ENCODE results near the gene SEMA6A.

Gene SEMA6A

DNA sequence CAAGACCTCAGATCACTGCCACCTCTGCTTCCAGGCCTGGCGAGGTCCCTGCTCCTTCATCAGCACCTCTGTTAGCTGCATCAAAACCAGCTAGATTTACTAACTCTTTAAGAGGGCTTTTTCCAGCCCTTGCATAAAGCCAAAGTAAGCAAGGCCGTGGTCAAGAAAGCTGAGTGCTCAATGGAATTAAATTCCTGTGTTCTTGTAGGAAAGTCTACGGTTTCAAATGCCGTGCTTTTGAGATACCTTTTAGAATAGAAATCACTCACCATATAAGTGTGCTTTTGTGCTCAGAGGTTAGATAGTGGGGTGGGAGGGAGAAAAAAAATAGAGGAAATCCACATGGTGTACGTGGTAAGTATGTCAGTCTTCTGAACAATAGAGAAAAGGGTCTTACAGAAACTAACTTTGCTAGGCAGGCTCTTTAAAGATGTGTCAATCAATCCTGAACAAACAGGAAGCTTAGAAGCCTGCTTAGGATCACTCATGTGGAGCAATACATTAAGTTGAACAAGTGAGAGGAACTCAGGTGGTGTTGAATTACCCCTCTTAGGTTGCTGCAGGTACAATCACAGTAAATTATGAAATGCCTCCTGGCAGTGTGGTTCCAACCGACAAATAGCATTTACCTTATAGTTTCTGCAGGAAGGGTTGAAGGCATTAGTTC, 79.7 kb downstream of the SEMA6A start:
- no peak for DNase-seq (ENCODE audit: low read depth, low spot score)

- DNase-seq (ENCODE audit: low read depth, low spot score), result no peak
Observed at GRCh38 chr5:116492776-116493175, 81.8 kb downstream of the SEMA6A start.

- DNase-seq (ENCODE audit: low read depth, low spot score), result no peak
Observed at GRCh38 chr5:116492016-116492623, 82.5 kb downstream of the SEMA6A start.

- no peak for DNase-seq (ENCODE audit: low read depth, low spot score)
Observed at GRCh38 chr5:116488356-116489041, 86.1 kb downstream of the SEMA6A start.

- DNase-seq (ENCODE audit: low read depth, low spot score), result no peak
Observed at GRCh38 chr5:116487045-116487444, 87.6 kb downstream of the SEMA6A start.

- no peak for DNase-seq (ENCODE audit: low read depth, low spot score)
Observed at GRCh38 chr5:116486588-116486987, 88.0 kb downstream of the SEMA6A start.

DNA sequence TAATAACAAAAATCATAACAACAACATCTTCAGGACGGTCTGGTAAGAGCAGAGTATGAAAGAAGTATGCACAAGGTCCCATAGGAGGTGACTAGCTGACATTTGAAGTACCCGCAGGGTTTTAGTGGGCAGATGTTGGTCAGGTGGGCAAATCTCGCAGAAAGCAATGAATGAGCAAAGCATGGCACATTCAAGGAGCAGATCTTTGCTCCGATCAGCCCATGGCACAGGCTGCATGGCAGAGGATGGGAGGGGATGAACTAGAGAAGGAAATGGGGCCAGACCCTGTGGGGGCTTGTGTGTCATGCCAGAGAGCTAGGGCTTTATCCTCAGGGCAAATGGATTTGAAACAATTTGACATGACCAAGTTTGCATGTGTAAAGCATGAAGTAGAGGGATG, 90.0 kb downstream of the SEMA6A start:
- no peak for DNase-seq (ENCODE audit: low read depth, low spot score)

- DNase-seq (ENCODE audit: low read depth, low spot score), result no peak
Observed at GRCh38 chr5:116482394-116482793, 92.2 kb downstream of the SEMA6A start.

- DNase-seq (ENCODE audit: low read depth, low spot score), result no peak
Observed at GRCh38 chr5:116480894-116481510, 93.6 kb downstream of the SEMA6A start.

DNA sequence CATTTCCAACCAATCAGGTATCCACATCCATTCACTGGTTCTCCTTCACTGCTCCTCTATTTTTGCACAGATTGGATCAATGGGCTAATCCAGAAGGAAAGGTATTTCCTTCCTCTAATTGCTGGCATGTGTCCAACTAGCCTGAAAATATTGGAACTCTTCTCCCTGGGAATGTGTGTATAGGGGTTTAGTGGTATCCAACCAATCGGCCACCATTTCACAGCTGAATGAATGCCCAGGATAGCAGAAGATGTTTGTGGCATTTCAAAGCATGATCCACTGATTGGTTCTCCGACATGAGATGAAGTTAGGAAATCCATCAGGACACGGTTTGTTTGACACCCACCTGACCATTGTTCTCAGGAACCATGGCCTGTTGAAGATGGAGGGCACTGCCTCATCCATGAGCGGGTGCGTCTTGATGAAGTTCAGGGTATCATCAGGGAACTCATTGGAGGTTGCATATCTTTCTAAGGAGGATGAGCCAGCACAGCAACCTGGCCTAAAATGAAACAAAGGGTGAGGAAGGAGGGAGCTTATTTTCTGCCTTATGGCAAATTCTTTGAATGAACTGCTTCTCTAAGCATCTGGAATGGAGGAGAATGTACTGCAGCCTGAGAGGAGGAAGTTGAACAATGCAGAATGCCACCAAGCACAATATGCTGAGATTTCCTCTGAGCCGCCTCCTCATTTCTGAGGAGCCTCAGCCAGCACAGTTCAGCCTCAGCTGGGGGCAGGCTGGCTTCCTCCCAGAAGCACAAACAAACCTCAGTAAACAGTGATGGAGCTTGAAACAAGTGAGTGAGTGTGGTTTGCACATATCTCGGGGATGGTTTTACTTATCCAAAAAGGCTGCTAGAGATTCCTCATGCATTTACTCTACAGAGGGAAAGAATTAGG, 94.6 kb downstream of the SEMA6A start:
- no peak for DNase-seq (ENCODE audit: low read depth, low spot score)

DNA sequence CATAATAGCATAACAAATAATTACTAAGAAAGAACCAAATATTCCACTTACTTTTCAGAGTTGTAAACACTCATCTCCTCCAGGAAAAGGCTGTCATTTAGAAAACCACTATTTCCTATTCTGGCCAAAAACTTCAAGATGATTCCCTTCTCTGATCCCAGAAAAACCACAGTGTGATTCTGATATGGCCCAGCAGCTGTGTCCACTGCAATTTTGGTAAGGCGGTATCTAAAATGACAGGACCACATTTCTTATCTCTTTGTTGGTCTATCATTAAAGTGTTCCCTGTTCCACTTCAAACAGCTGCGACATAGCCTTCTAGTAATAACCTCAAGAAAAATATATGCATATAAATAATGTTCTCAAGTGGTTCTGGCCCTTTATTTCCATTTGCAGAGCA, 96.1 kb downstream of the SEMA6A start:
- no peak for DNase-seq (ENCODE audit: low read depth, low spot score)

DNA sequence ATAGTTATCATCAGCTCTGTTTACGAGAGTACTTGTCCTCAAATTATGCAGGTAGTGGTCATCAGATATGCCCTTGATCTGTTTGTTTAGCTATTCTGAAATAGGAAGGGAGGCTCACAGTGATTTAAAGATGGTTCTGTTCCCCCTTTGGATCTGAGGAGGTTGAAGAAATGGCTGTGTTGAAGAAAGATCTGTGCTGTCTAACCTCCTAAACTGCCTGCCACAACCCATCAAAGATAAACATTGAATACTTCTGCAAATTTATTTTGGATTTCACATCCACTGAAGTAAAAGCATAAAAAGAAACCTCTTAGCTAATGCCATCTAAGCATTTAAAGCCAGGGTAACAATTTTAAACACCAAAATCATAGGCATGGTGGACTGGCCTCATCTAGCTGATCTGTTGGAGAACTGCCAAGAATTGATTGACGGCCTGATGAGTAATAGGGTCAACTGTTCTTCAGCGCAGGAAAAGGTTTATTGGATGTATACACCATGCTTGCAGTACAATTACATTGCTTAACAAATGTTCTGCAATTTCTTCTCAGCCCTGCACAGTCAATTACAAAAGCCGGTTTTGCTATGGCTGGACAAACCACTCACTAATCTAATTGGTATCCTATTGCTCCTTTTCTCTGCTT, 97.6 kb downstream of the SEMA6A start:
- DNase-seq (ENCODE audit: low read depth, low spot score), result no peak

GRCh38 chr5:116475338-116475737, 99.3 kb downstream of the SEMA6A start:
- no peak for DNase-seq (ENCODE audit: low read depth, low spot score)

DNA sequence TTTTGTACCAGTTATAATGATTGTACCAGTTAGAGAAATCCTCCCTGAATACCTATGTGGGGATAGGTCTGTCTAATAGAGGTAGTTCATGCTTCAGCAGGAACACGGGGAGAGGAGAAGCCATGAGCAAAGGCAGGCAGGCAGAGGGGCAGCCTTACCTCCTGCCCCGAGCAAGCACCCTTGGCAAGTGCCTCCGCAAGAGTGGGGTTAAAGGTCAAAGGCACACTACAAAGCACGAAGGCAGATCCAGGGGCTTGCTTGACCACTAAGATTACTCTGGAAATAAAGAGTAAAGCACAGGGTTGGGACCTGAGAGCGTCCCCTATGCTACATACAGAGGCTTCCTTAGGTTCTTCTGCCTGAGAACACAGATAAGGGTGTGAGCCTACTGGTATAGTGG, 100.9 kb downstream of the SEMA6A start:
- DNase-seq (ENCODE audit: low read depth, low spot score), result no peak

- no peak for DNase-seq (ENCODE audit: low read depth, low spot score)
Observed at GRCh38 chr5:116472274-116472673, 102.3 kb downstream of the SEMA6A start.

DNA sequence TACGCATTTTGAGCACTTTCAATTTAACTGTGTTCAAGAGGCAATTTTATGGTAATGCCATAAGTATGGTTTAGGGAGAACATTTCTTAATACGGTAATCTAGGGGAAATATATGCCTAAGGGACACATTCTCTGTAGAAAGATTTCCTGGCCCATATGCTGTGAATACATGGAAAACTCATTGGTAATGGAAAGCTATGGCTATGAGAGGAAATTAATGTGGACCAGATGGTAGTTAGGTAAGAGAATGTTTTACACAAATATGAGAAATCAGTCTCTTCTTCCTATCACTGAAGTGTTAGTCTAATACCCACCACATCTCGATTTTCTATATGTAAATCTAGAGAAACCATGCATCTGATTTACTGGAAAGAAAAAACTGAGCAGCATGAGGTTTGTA, 105.0 kb downstream of the SEMA6A start:
- no peak for DNase-seq (ENCODE audit: low read depth, low spot score)

- no peak for DNase-seq (ENCODE audit: low read depth, low spot score)
Observed at GRCh38 chr5:116468583-116468982, 106.0 kb downstream of the SEMA6A start.

DNA sequence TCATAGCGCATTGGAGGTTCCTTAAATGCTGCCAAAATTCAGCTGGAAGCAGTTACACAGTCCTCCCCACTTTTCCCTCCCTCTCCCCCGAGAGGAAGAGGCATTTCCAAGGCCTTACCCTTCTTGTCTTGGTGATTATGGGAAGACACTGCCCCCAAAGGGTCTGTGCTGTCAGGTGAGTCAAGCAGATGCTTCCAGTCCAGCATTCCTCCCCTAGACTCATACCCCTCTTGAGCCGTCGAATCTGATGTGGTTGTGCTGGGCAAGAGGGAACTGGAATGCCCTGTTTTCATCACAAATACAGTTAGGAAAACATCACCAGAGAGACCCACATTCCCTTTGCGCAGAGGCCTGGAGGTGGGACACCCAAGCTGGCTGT, 107.2 kb downstream of the SEMA6A start:
- no peak for DNase-seq (ENCODE audit: low read depth, low spot score)

- DNase-seq (ENCODE audit: low read depth, low spot score), result no peak
Observed at GRCh38 chr5:116466727-116467464, 107.7 kb downstream of the SEMA6A start.

DNA sequence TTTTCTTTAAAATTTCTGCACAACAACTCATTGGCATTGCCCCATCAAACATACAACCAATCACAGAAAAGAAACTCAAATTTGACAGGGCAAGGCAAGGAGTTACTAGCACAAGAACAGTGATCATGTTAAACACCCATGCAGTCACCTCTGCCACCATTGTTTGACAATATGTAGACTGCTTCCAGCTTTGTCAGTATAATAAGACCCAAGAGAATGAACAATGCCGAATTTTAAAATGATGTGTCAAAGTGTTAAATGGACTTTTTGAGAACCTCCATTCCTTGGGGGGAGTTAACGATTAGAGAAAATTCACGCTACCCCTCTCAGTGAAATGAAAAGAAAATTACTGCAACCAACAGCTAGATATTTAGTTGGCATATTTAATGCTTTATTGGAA, 109.2 kb downstream of the SEMA6A start:
- DNase-seq (ENCODE audit: low read depth, low spot score), result no peak
